Mesendoderm (in vitro differentiated cells): ENCODE measurements around the gene S100PBP.

ENCODE experiments used
- DNase-seq: peaks from one replicate; pipeline ENCODE4 v3.0.0; 2013
- H2AK5ac ChIP-seq: 2 replicates; pipeline ENCODE4 v1.6.1; 2013; ENCODE audit warnings: low read length, inconsistent platforms
- H2BK120ac ChIP-seq: 2 replicates; pipeline ENCODE4 v1.6.1; 2013; ENCODE audit warnings: low read depth, mild to moderate bottlenecking, low read length, moderate library complexity, mixed read lengths
- H2BK15ac ChIP-seq: replicated peaks from 2 replicates; pipeline ENCODE4 v1.6.1; 2013; ENCODE audit warnings: low read depth, mild to moderate bottlenecking, moderate library complexity
- H2BK5ac ChIP-seq: 2 replicates; pipeline ENCODE4 v1.6.1; 2013; ENCODE audit warnings: low read length, inconsistent platforms
- H3K18ac ChIP-seq: 2 replicates; pipeline ENCODE4 v1.6.1; 2013; ENCODE audit warnings: mild to moderate bottlenecking, low read length, mixed read lengths
- H3K23ac ChIP-seq: one replicate; pipeline ENCODE4 v1.6.1; 2013; ENCODE audit warnings: low read length
- H3K27ac ChIP-seq: 2 replicates; pipeline ENCODE4 v1.5.1; 2013; ENCODE audit warnings: low read depth, mild to moderate bottlenecking, inconsistent platforms, low read length, moderate library complexity
- H3K27me3 ChIP-seq: 2 replicates; pipeline ENCODE4 v1.6.1; 2013; ENCODE audit warnings: low read length, control low read depth, mild to moderate bottlenecking, inconsistent platforms; ENCODE audit not compliant: insufficient read depth, poor library complexity
- H3K36me3 ChIP-seq: 2 replicates; pipeline ENCODE4 v1.6.1; 2013; ENCODE audit warnings: low read length, inconsistent platforms; ENCODE audit not compliant: control insufficient read depth, insufficient read depth
- H3K4ac ChIP-seq: one replicate; pipeline ENCODE4 v1.6.1; 2013; ENCODE audit warnings: low read depth, mild to moderate bottlenecking, low read length, moderate library complexity
- H3K4me1 ChIP-seq: 2 replicates; pipeline ENCODE4 v1.6.1; 2013; ENCODE audit warnings: low read depth, low read length, inconsistent platforms; ENCODE audit not compliant: control insufficient read depth
- H3K4me2 ChIP-seq: 2 replicates; pipeline ENCODE4 v1.6.1; 2013; ENCODE audit warnings: low read length
- H3K4me3 ChIP-seq: 2 replicates; pipeline ENCODE4 v1.5.1; 2013; ENCODE audit warnings: mild to moderate bottlenecking, low read length
- H3K56ac ChIP-seq: one replicate; pipeline ENCODE4 v1.6.1; 2013; ENCODE audit warnings: low read length
- H3K79me1 ChIP-seq: 2 replicates; pipeline ENCODE4 v1.6.1; 2013; ENCODE audit warnings: low read length, inconsistent platforms
- H3K79me2 ChIP-seq: 2 replicates; pipeline ENCODE4 v1.6.1; 2013; ENCODE audit warnings: mild to moderate bottlenecking, low read length; ENCODE audit not compliant: control insufficient read depth, insufficient read depth
- H3K9ac ChIP-seq: 2 replicates; pipeline ENCODE4 v1.6.1; 2013; ENCODE audit warnings: low read length, inconsistent platforms
- H4K5ac ChIP-seq: one replicate; pipeline ENCODE4 v1.6.1; 2013; ENCODE audit warnings: low read length
- H4K8ac ChIP-seq: one replicate; pipeline ENCODE4 v1.6.1; 2013; ENCODE audit warnings: low read depth, mild to moderate bottlenecking, control low read depth, low read length, moderate library complexity
- WGBS: extraction: QIAGEN DNeasy Blood & Tissue Kit; methylation state at CpG from one replicate; pipeline ENCODE4 v1.1.7; 2013; ENCODE audit warnings: low lambda C conversion rate, missing lambda C conversion rate; ENCODE audit not compliant: insufficient coverage; ENCODE audit errors: extremely low coverage; 5-methylcytosine and 5-hydroxymethylcytosine counted together

S100PBP gene

GRCh38 chr1:32897082-32898049 is 79.9 kb downstream of the S100PBP start:
- WGBS: no CpG with 5 or more reads among the region's 11 CpGs

GRCh38 chr1:32898056-32898455 is 80.6 kb downstream of the S100PBP start:
- Histone ChIP-seq H3K56ac (no peak overlapping the region), H3K18ac (no peak overlapping the region), H2BK120ac (no peak overlapping the region), H3K4me3 (no peak overlapping the region), H3K4ac (no peak overlapping the region), H3K27ac (no peak overlapping the region), H2BK5ac (no peak overlapping the region), H3K36me3 (no peaks in the 10 kb centered on the region), H4K8ac (no peak overlapping the region), H3K79me1 (no peaks in the 10 kb centered on the region), H3K79me2 (no peaks in the 10 kb centered on the region), H3K9ac (no peak overlapping the region), H3K27me3 (peaks cover 5% of the 10 kb centered on the region), H3K4me2 (no peak overlapping the region), H3K23ac (no peak overlapping the region), H2BK15ac (no peak overlapping the region), H3K4me1 (no peaks in the 10 kb centered on the region), H2AK5ac (no peak overlapping the region), H4K5ac (no peak overlapping the region)
- DNase-seq: no peak
- WGBS: no CpG with 5 or more reads among the region's 9 CpGs

More at GRCh38 chr1:32897082-32898049, 79.9 kb downstream of the S100PBP start:
- H2BK15ac ChIP-seq: no peak overlapping the region
- no peaks in the 10 kb centered on the region for H3K4me1 ChIP-seq
- no peak overlapping the region for H3K4ac ChIP-seq
- peaks cover 5% of the 10 kb centered on the region for H3K27me3 ChIP-seq
- H3K36me3 ChIP-seq: no peaks in the 10 kb centered on the region
- H3K18ac ChIP-seq: no peak overlapping the region
- no peak overlapping the region for H3K56ac ChIP-seq
- no peak overlapping the region for H3K4me2 ChIP-seq
- H2BK5ac ChIP-seq: no peak overlapping the region
- DNase-seq: no peak
- H3K23ac ChIP-seq: no peak overlapping the region
- no peaks in the 10 kb centered on the region for H3K79me1 ChIP-seq
- H2AK5ac ChIP-seq: no peak overlapping the region
- H2BK120ac ChIP-seq: no peak overlapping the region
- H4K5ac ChIP-seq: no peak overlapping the region
- H3K9ac ChIP-seq: no peak overlapping the region
- H3K4me3 ChIP-seq: no peak overlapping the region
- no peaks in the 10 kb centered on the region for H3K79me2 ChIP-seq
- H3K27ac ChIP-seq: no peak overlapping the region
- H4K8ac ChIP-seq: no peak overlapping the region

GRCh38 chr1:32898958-32899357 is 81.5 kb downstream of the S100PBP start:
- Histone ChIP-seq H3K4me1 (no peaks in the 10 kb centered on the region), H4K8ac (no peak overlapping the region), H3K56ac (no peak overlapping the region), H3K36me3 (no peaks in the 10 kb centered on the region), H3K4me2 (no peak overlapping the region), H2AK5ac (no peak overlapping the region), H3K27ac (no peak overlapping the region), H3K27me3 (peaks cover 5% of the 10 kb centered on the region), H3K18ac (no peak overlapping the region), H2BK15ac (no peak overlapping the region), H3K79me1 (no peaks in the 10 kb centered on the region), H2BK120ac (no peak overlapping the region), H3K23ac (no peak overlapping the region), H2BK5ac (no peak overlapping the region), H3K9ac (no peak overlapping the region), H4K5ac (no peak overlapping the region), H3K4me3 (no peak overlapping the region), H3K79me2 (no peaks in the 10 kb centered on the region), H3K4ac (no peak overlapping the region)
- DNase-seq: no peak
- WGBS: no CpG with 5 or more reads among the region's 3 CpGs

DNA sequence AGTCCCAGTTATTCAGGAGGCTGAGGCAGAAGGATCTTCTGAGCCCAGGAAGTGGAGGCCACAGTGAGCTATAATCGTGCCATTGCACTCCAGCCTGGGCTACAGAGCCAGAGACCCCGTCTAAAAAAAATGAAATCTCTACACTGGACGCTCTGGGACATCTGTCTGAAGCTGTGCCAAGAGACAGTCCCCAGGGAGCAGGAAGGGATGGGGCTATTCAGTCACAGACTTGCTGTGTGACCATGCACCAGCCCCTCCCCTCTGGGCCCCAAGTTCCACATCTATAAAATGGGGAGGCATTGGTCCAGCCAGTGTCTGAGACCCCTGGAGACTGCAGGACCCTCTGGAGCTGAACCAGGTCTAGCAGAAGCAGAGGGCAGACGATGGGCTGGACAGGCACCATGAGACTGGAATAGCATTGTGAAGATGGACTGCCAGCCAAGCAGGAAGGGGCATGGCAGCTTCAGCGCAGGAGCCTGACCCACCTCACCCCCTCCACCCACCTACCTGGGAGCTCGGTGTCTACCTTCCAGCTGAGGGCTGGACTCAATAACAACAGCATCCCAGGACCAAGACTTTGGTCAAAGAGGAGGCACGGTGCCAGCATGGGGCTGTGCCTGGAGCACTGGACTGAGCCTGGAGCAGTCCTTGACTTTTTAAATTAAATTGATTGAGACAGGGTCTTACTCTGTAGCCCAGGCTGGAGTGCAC is 82.3 kb downstream of the S100PBP start:
- H2BK120ac ChIP-seq: no peak overlapping the region
- no peaks in the 10 kb centered on the region for H3K79me2 ChIP-seq
- H3K4me3 ChIP-seq: no peak overlapping the region
- H4K8ac ChIP-seq: no peak overlapping the region
- H3K56ac ChIP-seq: no peak overlapping the region
- no peak overlapping the region for H3K23ac ChIP-seq
- H3K27me3 ChIP-seq: peaks cover 5% of the 10 kb centered on the region
- no CpG with 5 or more reads among the region's 7 CpGs for WGBS
- no peak overlapping the region for H3K27ac ChIP-seq
- no peak overlapping the region for H3K4ac ChIP-seq
- H3K18ac ChIP-seq: no peak overlapping the region
- no peak overlapping the region for H3K9ac ChIP-seq
- no peak overlapping the region for H4K5ac ChIP-seq
- no peaks in the 10 kb centered on the region for H3K79me1 ChIP-seq
- DNase-seq: no peak
- H3K4me2 ChIP-seq: no peak overlapping the region
- no peaks in the 10 kb centered on the region for H3K4me1 ChIP-seq
- no peak overlapping the region for H2AK5ac ChIP-seq
- no peaks in the 10 kb centered on the region for H3K36me3 ChIP-seq
- no peak overlapping the region for H2BK15ac ChIP-seq
- H2BK5ac ChIP-seq: no peak overlapping the region

- no peak overlapping the region for H4K5ac ChIP-seq
- no peak overlapping the region for H3K27ac ChIP-seq
- no peak for DNase-seq
- H2BK15ac ChIP-seq: no peak overlapping the region
- peak overlapping the region; percentile 76 for H3K56ac ChIP-seq
- H3K4ac ChIP-seq: no peak overlapping the region
- H2AK5ac ChIP-seq: no peak overlapping the region
- peak overlapping the region; percentile 48 for H3K9ac ChIP-seq
- H3K23ac ChIP-seq: no peak overlapping the region
- H3K4me1 ChIP-seq: no peaks in the 10 kb centered on the region
- H3K79me1 ChIP-seq: no peaks in the 10 kb centered on the region
- peaks cover 5% of the 10 kb centered on the region for H3K27me3 ChIP-seq
- H3K4me2 ChIP-seq: peak overlapping the region; percentile 74
- H2BK120ac ChIP-seq: no peak overlapping the region
- no peak overlapping the region for H2BK5ac ChIP-seq
- no CpG with 5 or more reads among the region's 22 CpGs for WGBS
- H4K8ac ChIP-seq: no peak overlapping the region
- no peaks in the 10 kb centered on the region for H3K79me2 ChIP-seq
- H3K18ac ChIP-seq: no peak overlapping the region
- no peaks in the 10 kb centered on the region for H3K36me3 ChIP-seq
- no peak overlapping the region for H3K4me3 ChIP-seq
Measured at GRCh38 chr1:32900371-32900955, 83.0 kb downstream of the S100PBP start.
